Activated CD8-positive, alpha-beta memory T cell treated with anti-CD3 and anti-CD28 coated beads for 48 hours (primary cell): ENCODE results near the gene UBE2Z.
A peak's percentile ranks its signal among the peaks of the same experiment; 100 is the strongest.
"Not testable (repeated sequence)": the region's sequence is repeated elsewhere in the genome, so short reads cannot be mapped to it uniquely, and the experiment has no call there.

Source experiments
- DNase-seq, 3 experiments: peaks; one replicate each; pipeline ENCODE4 v3.0.0-alpha.2; 2020; ENCODE audit warnings: low read depth in 2 of 3, low spot score in 2 of 3

Gene UBE2Z

GRCh38 chr17:48908047-48908843 lies at the start of gene UBE2Z:
Gene UBE2Z, plus strand, starts transcription at chr17:48908407. Its CDS starts 97 bp downstream, at chr17:48908504.
- DNase-seq, result peak; percentile 68 to 82 (median 81)

- DNase-seq, result no peak
Measured at GRCh38 chr17:48860034-48860433, 48.2 kb upstream of the UBE2Z start.

- DNase-seq, result no peak
Measured at GRCh38 chr17:48860456-48860855, 47.8 kb upstream of the UBE2Z start.

- DNase-seq, result no peak
Measured at GRCh38 chr17:48868916-48869500, 39.2 kb upstream of the UBE2Z start.

- DNase-seq, result no peak
Measured at GRCh38 chr17:48869821-48870318, 38.3 kb upstream of the UBE2Z start.

GRCh38 chr17:48871035-48871550 lies 37.1 kb upstream of the UBE2Z start:
- no peak for DNase-seq

- DNase-seq, result no peak
Measured at GRCh38 chr17:48871551-48872351, 36.5 kb upstream of the UBE2Z start.

- DNase-seq, result not testable (repeated sequence)
Measured at GRCh38 chr17:48872409-48872808, 35.8 kb upstream of the UBE2Z start.

GRCh38 chr17:48873209-48873608 lies 35.0 kb upstream of the UBE2Z start:
- no peak for DNase-seq

GRCh38 chr17:48873696-48874443 lies 34.3 kb upstream of the UBE2Z start:
- no peak for DNase-seq

GRCh38 chr17:48878920-48879898 lies 29.0 kb upstream of the UBE2Z start:
- no peak for DNase-seq

GRCh38 chr17:48882272-48882671 lies 25.9 kb upstream of the UBE2Z start:
- no peak for DNase-seq

- no peak for DNase-seq
Measured at GRCh38 chr17:48883171-48883570, 25.0 kb upstream of the UBE2Z start.

- no peak for DNase-seq
Measured at GRCh38 chr17:48890086-48890485, 18.1 kb upstream of the UBE2Z start.

GRCh38 chr17:48892940-48893645 lies 15.1 kb upstream of the UBE2Z start:
- DNase-seq, result no peak

GRCh38 chr17:48893646-48894508 lies 14.3 kb upstream of the UBE2Z start:
- no peak for DNase-seq

GRCh38 chr17:48894886-48895285 lies 13.3 kb upstream of the UBE2Z start:
- no peak for DNase-seq

GRCh38 chr17:48901241-48901640 lies 7.0 kb upstream of the UBE2Z start:
- no peak for DNase-seq
